Kidney (tissue), 14 donors: ENCODE results near the gene PAFAH1B1. TPM values are rescaled to one million over a fixed set of nuclear protein-coding genes. Genes with fewer than 3 reads are reported as not detected.
"Not testable (repeated sequence)": the region's sequence is repeated elsewhere in the genome, so short reads cannot be mapped to it uniquely, and the experiment has no call there.

ENCODE experiments used
- DNase-seq, 5 donors: peaks; one replicate each; pipeline ENCODE4 v3.0.0-alpha.2; 2013 to 2020
- FAIRE-seq: peaks from 2 replicates; lab custom pipeline; 2012; peaks lifted over from hg19 to GRCh38; lab: Jason Lieb, UNC
- H3K27ac ChIP-seq, 2 donors: one replicate each; pipeline ENCODE4 v1.7.0; 2013; ENCODE audit warnings: low read depth in 2 of 2, low read length in 2 of 2, inconsistent platforms in 1 of 2
- H3K27me3 ChIP-seq: one replicate; pipeline ENCODE4 v1.7.1; 2013; ENCODE audit warnings: low read length, inconsistent platforms; ENCODE audit not compliant: control insufficient read depth, insufficient read depth
- H3K36me3 ChIP-seq, 3 donors: one replicate each; pipeline versions ENCODE4 v1.7.0 to v1.7.1; 2013; ENCODE audit warnings: low read length in 3 of 3, control low read depth in 1 of 3, inconsistent platforms in 1 of 3; ENCODE audit not compliant: insufficient read depth in 3 of 3, control insufficient read depth in 2 of 3
- H3K4me1 ChIP-seq, 3 donors: one replicate each; pipeline versions ENCODE4 v1.7.0 to v1.7.1; 2013; ENCODE audit warnings: low read length in 3 of 3, inconsistent platforms in 1 of 3, low read depth in 1 of 3; ENCODE audit not compliant: control insufficient read depth in 2 of 3, insufficient read depth in 2 of 3
- H3K4me3 ChIP-seq, 3 donors: one replicate each; pipeline versions ENCODE4 v1.7.0 to v1.8.1; 2013; ENCODE audit warnings: low read length in 3 of 3, control low read depth in 1 of 3, inconsistent platforms in 1 of 3
- H3K9ac ChIP-seq, 3 donors: one replicate each; pipeline versions ENCODE4 v1.7.0 to v1.7.1; 2013; ENCODE audit warnings: low read length in 3 of 3, control low read depth in 1 of 3, inconsistent platforms in 1 of 3
- H3K9me3 ChIP-seq, 3 donors: one replicate each; pipeline versions ENCODE4 v1.7.0 to v1.7.1; 2013; ENCODE audit warnings: low read length in 3 of 3, control low read depth in 1 of 3, inconsistent platforms in 1 of 3; ENCODE audit not compliant: control insufficient read depth in 2 of 3, insufficient read depth in 1 of 3
- CTCF ChIP-seq: IDR thresholded peaks from 3 replicates; pipeline ENCODE4 v1.5.1; 2012; ENCODE audit warnings: mild to moderate bottlenecking, moderate library complexity, borderline replicate concordance; ENCODE audit not compliant: insufficient read depth; ENCODE audit errors: extremely low read depth
- intact Hi-C: fragments of 100-400 bp; cut with DNase I; formaldehyde crosslinking; loops from one replicate; pipeline ENCODE4 v1.11.1; 2022
- polyA plus RNA-seq: library from polyadenylated mRNA; stranded (reverse); fragments of 350-450 nt; fragmentation: Illumina TruSeq; extraction: RNeasy Lipid Tissue Mini Kit (QIAGEN cat#74804); gene quantifications from one replicate; pipeline ENCODE4 v1.2.3, GENCODE V29; 2014; ENCODE audit warnings: low read depth, low replicate concordance; ENCODE audit not compliant: insufficient read depth
- total RNA-seq: library from RNA; stranded (reverse); fragmentation: NEBNext Ultra II Directional; extraction: Animal tissue kit (Norgen Biotek cat#: 25700); gene quantifications from one replicate; pipeline ENCODE4 v1.2.1, GENCODE V29; 2021
- donor health status: control.
- donor health status: control.
- donor health status: control.
- donor health status: control.
- donor health status: control.
- donor health status: DM: yes; HTN: yes; CAD: no.
- donor health status: Normal renal cell carcinoma (clear cell type).

The PAFAH1B1 gene
- total and polyA plus RNA-seq, 2 donors from 2014 or later, result 46.7 to 125 TPM

- Histone ChIP-seq H3K4me1 (no peaks in the 10 kb centered on the region), H3K36me3 (peaks cover 0 to 22% (median 16%) of the 10 kb centered on the region in 3 donors), H3K27me3 (no peaks in the 10 kb centered on the region), H3K9me3 (no peaks in the 10 kb centered on the region), H3K9ac (no peak overlapping the region), H3K4me3 (no peak overlapping the region), H3K27ac (no peak overlapping the region)
- no peak for TF ChIP-seq CTCF
- FAIRE-seq (no peak), DNase-seq (peak in 1 of 5 donors; percentile 67)
- intact Hi-C loops, result no loop called here
These were observed 102.7 kb downstream of the PAFAH1B1 start for GRCh38 chr17:2695961-2696760.

DNA sequence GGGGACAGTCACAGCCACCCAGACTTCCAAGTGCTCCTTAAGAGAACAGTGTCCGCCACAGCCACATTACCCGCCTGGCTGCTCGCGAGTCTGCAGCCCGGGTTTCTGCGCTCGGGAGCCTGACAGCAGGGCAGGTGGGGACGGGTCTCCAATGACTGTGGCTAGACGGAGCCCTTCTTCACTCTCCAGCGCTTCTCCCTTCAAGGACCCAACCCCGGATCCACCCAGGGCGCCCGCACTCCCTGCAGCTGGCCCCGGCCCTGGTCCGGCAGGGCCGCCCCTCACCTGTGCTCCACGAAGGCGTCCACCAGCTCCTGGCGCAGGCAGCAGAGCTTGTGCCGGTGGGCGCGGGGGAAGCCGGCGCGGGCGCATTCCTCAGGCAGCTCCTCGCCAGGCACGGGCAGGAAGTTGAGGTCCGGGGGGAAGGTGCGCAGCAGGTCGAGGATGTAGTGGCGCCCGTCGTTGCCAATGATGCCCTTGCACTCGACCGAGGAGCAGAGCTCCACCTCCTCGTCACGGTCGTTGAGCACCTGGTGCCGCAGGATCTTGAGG is 104.2 kb downstream of the PAFAH1B1 start:
- intact Hi-C loops, result no loop called here
- H3K9ac ChIP-seq, result no peak overlapping the region
- no peak for TF ChIP-seq CTCF
- H3K4me1 ChIP-seq, result no peaks in the 10 kb centered on the region
- no peaks in the 10 kb centered on the region for H3K9me3 ChIP-seq
- no peak for FAIRE-seq
- DNase-seq, result peak in 2 of 5 donors; percentile 22 to 70
- peaks cover 0 to 31% (median 20%) of the 10 kb centered on the region in 3 donors for H3K36me3 ChIP-seq
- no peak overlapping the region for H3K4me3 ChIP-seq
- H3K27me3 ChIP-seq, result no peaks in the 10 kb centered on the region
- no peak overlapping the region for H3K27ac ChIP-seq

DNA sequence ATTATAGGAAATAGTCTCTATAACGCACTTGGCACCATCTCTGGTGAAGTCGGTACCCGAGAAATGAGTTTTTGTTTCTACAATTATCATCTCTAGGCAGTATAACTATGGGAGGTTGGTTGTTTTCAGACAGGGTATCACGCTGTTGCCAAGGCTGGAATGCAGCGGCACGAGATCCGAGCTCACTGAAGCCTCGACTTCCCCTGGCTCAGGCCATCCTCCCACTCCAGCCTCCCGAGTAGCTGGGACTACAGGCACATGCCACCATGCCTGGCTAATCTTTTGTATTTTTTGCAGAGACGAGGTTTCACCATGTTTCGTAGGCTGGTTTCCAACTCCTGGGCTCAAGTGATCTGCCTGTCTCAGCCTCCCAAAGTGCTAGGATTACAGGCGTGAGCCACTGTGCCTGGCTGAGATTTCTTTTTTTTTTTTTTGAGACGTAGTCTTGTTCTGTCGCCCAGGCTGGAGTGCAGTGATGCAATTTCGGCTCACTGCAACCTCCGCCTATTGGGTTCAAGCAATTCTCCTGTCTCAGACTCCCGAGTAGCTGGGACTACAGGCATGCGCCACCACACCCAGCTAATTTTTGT is 105.9 kb downstream of the PAFAH1B1 start:
- DNase-seq, result peak in 2 of 5 donors; percentile 12 to 19
- H3K4me3 ChIP-seq, H3K27ac ChIP-seq, FAIRE-seq, H3K4me1 ChIP-seq, intact Hi-C loops, H3K9me3 ChIP-seq, H3K9ac ChIP-seq, H3K27me3 ChIP-seq: not testable (repeated sequence)
- peaks cover 0 to 41% (median 15%) of the 10 kb centered on the region in 3 donors for H3K36me3 ChIP-seq

DNA sequence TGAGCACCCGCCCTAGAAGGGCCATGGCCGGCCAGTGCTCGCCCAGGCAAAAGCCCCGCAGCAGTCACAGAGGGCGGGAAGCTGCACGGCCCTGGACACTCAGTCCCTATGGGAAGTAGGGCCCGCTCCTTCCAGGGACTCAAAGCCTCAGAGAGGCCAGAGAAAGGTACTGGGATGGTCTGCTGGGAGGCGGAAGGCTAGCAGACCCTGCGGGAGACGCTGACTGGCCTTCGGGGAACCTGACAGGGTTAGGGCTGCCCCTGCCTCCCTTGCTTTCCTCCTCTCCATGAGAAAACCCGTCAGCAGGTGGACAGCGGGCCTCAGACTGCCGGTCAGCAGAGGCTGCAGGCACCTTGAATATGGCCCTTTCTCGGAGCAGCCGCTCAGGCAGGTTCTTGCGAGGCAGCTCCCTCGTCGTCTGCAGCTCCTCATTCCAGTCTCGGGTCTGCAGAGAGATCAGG is 106.6 kb downstream of the PAFAH1B1 start:
- intact Hi-C loops, result no loop called here
- DNase-seq (peak in 1 of 5 donors; percentile 60), FAIRE-seq (no peak)
- no peak overlapping the region for H3K27ac ChIP-seq
- no peaks in the 10 kb centered on the region for H3K4me1 ChIP-seq
- no peaks in the 10 kb centered on the region for H3K27me3 ChIP-seq
- TF ChIP-seq CTCF, result no peak
- H3K9ac ChIP-seq, result no peak overlapping the region
- no peak overlapping the region for H3K4me3 ChIP-seq
- no peaks in the 10 kb centered on the region for H3K9me3 ChIP-seq
- peaks cover 0 to 40% (median 15%) of the 10 kb centered on the region in 3 donors for H3K36me3 ChIP-seq
